Activated CD4-positive, alpha-beta T cell treated with anti-CD3 and anti-CD28 coated beads for 36 hours (primary cell): Measurements from ENCODE around the gene EZH1. TPM values are rescaled to one million over a fixed set of nuclear protein-coding genes. Genes with fewer than 3 reads are reported as not detected.

Source experiments
- ATAC-seq: fragments of 200-7000 bp; cut with Tn5 transposase; one replicate; pipeline ENCODE4 v1.10.0; 2021; ENCODE audit warnings: mild to moderate bottlenecking, moderate library complexity
- CTCF ChIA-PET: fragments of 350-600 bp; sonication (Branson Sonifier 250); formaldehyde crosslinking; loops from one replicate; lab custom pipeline; 2021; ENCODE audit warnings: antibody characterized with exemption; lab: Charles Lee
- POLR2A ChIA-PET: fragments of 350-600 bp; sonication (Branson Sonifier 250); formaldehyde crosslinking; loops from one replicate; lab custom pipeline; 2021; ENCODE audit warnings: antibody characterized with exemption, inconsistent platforms; lab: Charles Lee
- DNase-seq: peaks from one replicate; pipeline ENCODE4 v3.0.0-alpha.2; 2020
- H3K27ac Mint-ChIP-seq: one replicate; pipeline ENCODE4 v1.8.0; 2021; ENCODE audit warnings: mixed read lengths
- H3K27me3 Mint-ChIP-seq: one replicate; pipeline ENCODE4 v1.8.0; 2021; ENCODE audit warnings: mixed read lengths
- H3K36me3 Mint-ChIP-seq: one replicate; pipeline ENCODE4 v1.8.0; 2021; ENCODE audit warnings: low read depth, mixed read lengths
- H3K4me1 Mint-ChIP-seq: one replicate; pipeline ENCODE4 v1.8.0; 2021; ENCODE audit warnings: mixed read lengths
- H3K4me3 Mint-ChIP-seq: one replicate; pipeline ENCODE4 v1.8.0; 2021; ENCODE audit warnings: mild to moderate bottlenecking, moderate library complexity, mixed read lengths
- H3K9me3 Mint-ChIP-seq: one replicate; pipeline ENCODE4 v1.8.0; 2021; ENCODE audit warnings: low read depth, mixed read lengths
- intact Hi-C, 2 experiments: fragments of 100-400 bp; cut with DNase I in 1 of 2; cut with micrococcal nuclease in 1 of 2; formaldehyde crosslinking; loops; one replicate each; pipeline versions ENCODE4 v1.14.2 to v1.15.1; 2022 to 2024; cut with DNase I, micrococcal nuclease
- total RNA-seq, 2 experiments: library from RNA; stranded (reverse); gene quantifications; one replicate each; pipeline ENCODE4 v1.2.3, GENCODE V29; 2021

The EZH1 gene
- total RNA-seq, 2 experiments from 2014 or later = 28.6 to 29.5 TPM

DNA sequence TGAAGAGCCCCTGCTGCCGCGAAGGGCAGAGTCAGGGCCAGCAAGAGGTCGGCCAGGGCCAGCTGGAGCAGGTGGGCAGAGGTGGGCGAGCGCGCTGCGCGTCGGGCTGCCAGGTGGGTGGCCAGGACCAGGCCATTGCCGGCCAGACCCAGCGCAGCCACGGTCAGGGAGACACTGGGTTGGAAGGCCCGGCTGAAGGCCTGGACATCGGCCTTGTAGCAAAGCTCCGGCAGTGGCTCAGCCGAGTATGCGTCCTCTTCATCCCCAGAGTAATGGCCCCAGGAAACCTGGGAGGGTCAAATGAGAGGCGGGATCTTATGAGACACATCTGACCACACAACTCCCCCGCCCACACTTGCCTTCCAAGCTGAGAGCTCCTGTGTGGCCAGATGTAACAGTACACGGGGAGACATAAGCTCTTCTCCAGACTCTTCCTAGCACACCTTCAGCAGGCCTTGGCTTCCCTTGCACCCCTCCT, 64.5 kb downstream of the EZH1 start:
- peaks cover 44% of the 10 kb centered on the region for H3K27me3 Mint-ChIP-seq
- no peak overlapping the region for H3K27ac Mint-ChIP-seq
- intact Hi-C loops = no loop called here
- POLR2A ChIA-PET = interaction anchor here (1.1 kb wide), 1 partner anchor 18 kb away, joined by 3 read pairs; no protein-coding TSS in a partner anchor
- H3K4me3 Mint-ChIP-seq = no peak overlapping the region
- H3K36me3 Mint-ChIP-seq = peaks cover 4% of the 10 kb centered on the region
- peaks cover 54% of the 10 kb centered on the region for H3K4me1 Mint-ChIP-seq
- no peak for ATAC-seq
- CTCF ChIA-PET = interaction anchor here (0.6 to 3.9 kb wide), 17 partner anchors 13 to 762 kb away, joined by 3 to 44 read pairs (median 3); partner anchors contain the start of genes ACLY and PSMC3IP
- no peak for DNase-seq
- H3K9me3 Mint-ChIP-seq = no peaks in the 10 kb centered on the region

DNA sequence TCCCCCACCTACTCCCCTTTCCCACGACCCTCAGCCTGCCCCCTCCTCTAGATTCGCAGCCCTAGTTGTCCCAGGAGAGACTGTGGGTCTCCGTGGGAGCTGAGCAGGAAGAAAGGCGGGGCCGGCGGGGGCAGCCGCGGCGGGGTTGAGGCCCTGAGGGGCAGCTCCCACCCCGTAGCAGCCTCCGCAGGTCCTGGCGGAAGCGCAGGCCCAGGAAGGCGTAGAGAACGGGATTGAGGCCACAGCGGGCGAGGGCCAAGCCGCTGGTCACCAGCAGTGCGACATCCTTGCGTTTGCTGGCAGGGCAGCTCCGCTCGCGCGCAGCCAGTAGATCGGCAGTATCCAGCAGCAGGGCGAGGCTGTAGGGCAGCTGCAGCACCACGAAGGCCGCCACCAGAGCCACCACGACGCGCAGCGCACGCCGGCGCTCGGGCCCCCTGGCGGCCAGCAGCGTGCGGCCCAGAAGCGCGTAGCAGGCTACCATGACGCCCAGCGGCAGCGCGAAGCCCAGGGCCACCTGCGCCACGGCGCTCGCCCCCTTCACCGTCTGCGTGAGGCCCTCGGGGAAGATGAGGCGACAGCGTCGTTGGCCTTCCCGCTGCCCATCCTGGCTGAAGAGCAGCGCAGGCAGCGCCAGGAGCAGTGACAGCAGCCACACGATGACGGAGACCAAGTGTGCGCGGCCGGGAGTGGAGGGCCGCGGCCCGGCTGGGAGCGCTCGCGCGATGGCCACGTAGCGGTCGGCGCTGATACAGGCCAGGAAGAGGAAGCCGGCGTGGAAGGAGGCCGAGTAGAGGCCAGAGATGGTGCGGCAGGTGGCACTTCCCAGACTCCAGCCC, 65.1 kb downstream of the EZH1 start:
- H3K4me3 Mint-ChIP-seq = peak overlapping the region; percentile 52
- intact Hi-C loops = loop anchor here (1.0 to 10.0 kb wide), 10 partner anchors 70 to 1443 kb away; partner anchors contain the start of genes HDAC5 (in 1 of the 2), KCNH4 (in 1 of the 2), PTGES3L (in 1 of the 2) and RETREG3 (in 1 of the 2)
- POLR2A ChIA-PET = interaction anchor here (0.6 to 1.1 kb wide), 4 partner anchors 19 to 688 kb away, joined by 3 to 5 read pairs (median 3); partner anchors contain the start of genes RETREG3 and TUBG1
- peak overlapping the region; percentile 58 for H3K27ac Mint-ChIP-seq
- peaks cover 44% of the 10 kb centered on the region for H3K27me3 Mint-ChIP-seq
- peak; percentile 85 for DNase-seq
- H3K4me1 Mint-ChIP-seq = peaks cover 55% of the 10 kb centered on the region
- H3K9me3 Mint-ChIP-seq = no peaks in the 10 kb centered on the region
- peaks cover 2% of the 10 kb centered on the region for H3K36me3 Mint-ChIP-seq
- peak; percentile 28 for ATAC-seq
- CTCF ChIA-PET = interaction anchor here (0.6 to 3.9 kb wide), 19 partner anchors 11 to 466 kb away, joined by 3 to 44 read pairs (median 3); partner anchors contain the start of genes PSMC3IP and TUBG2

GRCh38 chr17:42678951-42679491, 65.8 kb downstream of the EZH1 start:
- DNase-seq (peak; percentile 65), ATAC-seq (peak; percentile 16)
- Mint-ChIP-seq H3K27ac (peak overlapping the region; percentile 58), H3K4me3 (peak overlapping the region; percentile 70), H3K36me3 (peaks cover 2% of the 10 kb centered on the region), H3K27me3 (peaks cover 46% of the 10 kb centered on the region), H3K4me1 (peaks cover 60% of the 10 kb centered on the region), H3K9me3 (no peaks in the 10 kb centered on the region)
- CTCF ChIA-PET = interaction anchor here (0.6 to 3.9 kb wide), 10 partner anchors 11 to 203 kb away, joined by 3 to 44 read pairs (median 4); partner anchors contain the start of genes PSMC3IP and TUBG2
- POLR2A ChIA-PET = interaction anchor here (0.6 to 1.1 kb wide), 4 partner anchors 19 to 689 kb away, joined by 3 to 5 read pairs (median 3); partner anchors contain the start of genes RETREG3 and TUBG1
- intact Hi-C loops = loop anchor here (1.0 to 10.0 kb wide), 12 partner anchors 70 to 1443 kb away; partner anchors contain the start of genes EIF1 (in 1 of the 2), HDAC5 (in 1 of the 2), KCNH4 (in 1 of the 2) and PSME3 (in 1 of the 2)

GRCh38 chr17:42677921-42678781, 66.7 kb downstream of the EZH1 start:
- peak overlapping the region; percentile 81 for H3K27ac Mint-ChIP-seq
- peaks cover 37% of the 10 kb centered on the region for H3K27me3 Mint-ChIP-seq
- POLR2A ChIA-PET = no interaction called here

GRCh38 chr17:42677012-42677857, 67.6 kb downstream of the EZH1 start:
- ATAC-seq = peak; percentile 84
- peak overlapping the region; percentile 69 for H3K27ac Mint-ChIP-seq
- DNase-seq = peak; percentile 100
- peaks cover 29% of the 10 kb centered on the region for H3K27me3 Mint-ChIP-seq
- H3K9me3 Mint-ChIP-seq = no peaks in the 10 kb centered on the region
- POLR2A ChIA-PET = no interaction called here
- intact Hi-C loops = loop anchor here in 1 of 2 experiments (1.0 to 10.0 kb wide), 12 partner anchors 18 to 1445 kb away; partner anchors contain the start of genes COASY, HDAC5, KCNH4 and PTGES3L
- H3K4me1 Mint-ChIP-seq = peaks cover 49% of the 10 kb centered on the region
- H3K4me3 Mint-ChIP-seq = peak overlapping the region; percentile 70
- H3K36me3 Mint-ChIP-seq = peaks cover 2% of the 10 kb centered on the region
- CTCF ChIA-PET = interaction anchor here (0.5 to 3.9 kb wide), 7 partner anchors 18 to 349 kb away, joined by 3 to 44 read pairs (median 4); partner anchors contain the start of genes PSMC3IP, RAMP2, RETREG3 and TUBG1

More at GRCh38 chr17:42677921-42678781, 66.7 kb downstream of the EZH1 start:
- Mint-ChIP-seq H3K36me3 (peaks cover 2% of the 10 kb centered on the region), H3K9me3 (no peaks in the 10 kb centered on the region), H3K4me1 (peaks cover 56% of the 10 kb centered on the region), H3K4me3 (peak overlapping the region; percentile 70)
- DNase-seq (peak; percentile 86), ATAC-seq (peak; percentile 14)
- CTCF ChIA-PET = interaction anchor here (0.6 to 3.9 kb wide), 5 partner anchors 18 to 348 kb away, joined by 3 to 44 read pairs (median 3); partner anchors contain the start of genes PSMC3IP, RETREG3 and TUBG1
- intact Hi-C loops = loop anchor here (1.0 to 10.0 kb wide), 16 partner anchors 19 to 1444 kb away; partner anchors contain the start of genes COASY (in 1 of the 2), EIF1 (in 1 of the 2), HDAC5 (in 1 of the 2) and KCNH4 (in 1 of the 2)

DNA sequence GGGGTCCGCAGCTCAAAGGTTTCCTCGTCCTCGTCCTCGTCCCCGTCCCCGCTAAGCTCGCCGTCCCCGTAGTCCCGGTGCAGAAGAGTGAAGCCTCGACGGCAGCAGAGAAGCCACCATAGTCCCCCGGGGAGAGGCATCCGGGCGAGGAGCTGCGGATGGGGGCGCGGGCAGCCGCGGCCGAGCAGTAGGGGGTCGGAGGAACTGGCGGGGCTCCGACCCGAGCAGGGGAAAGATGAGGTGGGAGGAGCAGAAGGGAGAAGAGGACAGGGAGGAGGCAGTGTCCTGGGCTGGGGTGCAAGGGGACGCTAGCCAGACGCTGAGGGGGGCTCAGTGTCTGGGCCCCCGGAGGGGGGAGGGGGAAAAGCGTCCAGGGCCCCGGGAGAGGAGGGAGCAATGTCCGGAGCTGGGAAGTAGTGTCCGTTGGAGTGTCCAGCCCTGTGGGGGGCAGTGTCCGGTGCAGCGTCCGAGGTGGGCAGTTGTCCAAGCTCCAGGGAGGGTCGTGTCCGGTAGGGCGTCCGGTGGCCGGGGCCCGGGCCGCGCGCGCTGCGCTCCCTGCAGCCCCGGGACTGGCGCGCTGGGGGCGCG, 68.3 kb downstream of the EZH1 start, which contains the start of gene PLEKHH3:
TSS of gene PLEKHH3 (minus strand) at position 571 of the 588 bp plus-strand sequence. CDS start at position 140, 431 bp downstream.
- H3K36me3 Mint-ChIP-seq = peaks cover 2% of the 10 kb centered on the region
- ATAC-seq = no peak
- intact Hi-C loops = loop anchor here in 1 of 2 experiments (1.0 to 10.0 kb wide), 12 partner anchors 17 to 1446 kb away; partner anchors contain the start of genes COASY, HDAC5, KCNH4 and PTGES3L
- peaks cover 26% of the 10 kb centered on the region for H3K27me3 Mint-ChIP-seq
- ChIA-PET POLR2A (interaction anchor here (0.9 kb wide), 1 partner anchor 30 kb away, joined by 3 read pairs; no protein-coding TSS in a partner anchor), CTCF (interaction anchor here (0.5 to 1.6 kb wide), 4 partner anchors 67 to 99 kb away, joined by 3 to 5 read pairs (median 4); partner anchors contain the start of genes RAMP2, RETREG3 and TUBG1)
- no peak for DNase-seq
- H3K27ac Mint-ChIP-seq = peak within 1 kb of the TSS; percentile 69
- H3K4me1 Mint-ChIP-seq = peaks cover 46% of the 10 kb centered on the region
- H3K4me3 Mint-ChIP-seq = peak within 1 kb of the TSS; percentile 70
- no peaks in the 10 kb centered on the region for H3K9me3 Mint-ChIP-seq

DNA sequence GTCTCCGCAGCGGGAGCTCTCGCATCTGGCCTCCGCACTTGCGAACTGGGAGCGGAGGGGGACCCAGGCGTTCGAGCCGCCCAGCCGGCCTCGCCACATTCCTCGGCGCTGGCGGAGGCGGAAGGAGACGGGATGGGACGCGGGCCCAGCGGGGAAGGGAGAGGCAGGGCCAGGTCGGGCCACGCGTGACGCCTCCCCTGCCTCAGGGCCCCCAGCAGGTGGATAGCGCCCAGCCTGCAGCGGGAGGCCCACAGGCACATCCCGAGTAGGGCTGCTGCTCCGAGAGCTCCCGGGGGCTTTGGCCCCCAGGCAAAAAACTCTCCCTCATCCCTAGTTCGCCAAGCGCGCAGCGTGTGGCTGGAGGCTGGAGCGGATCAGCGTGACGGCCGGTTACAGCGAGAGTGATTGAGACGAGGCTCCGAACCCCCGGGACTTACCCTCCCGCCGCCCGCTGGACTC, 68.8 kb downstream of the EZH1 start:
- POLR2A ChIA-PET = interaction anchor here (0.9 kb wide), 1 partner anchor 31 kb away, joined by 3 read pairs; no protein-coding TSS in a partner anchor
- intact Hi-C loops = loop anchor here in 1 of 2 experiments (5.0 to 10.0 kb wide), 6 partner anchors 306 to 1446 kb away; partner anchors contain the start of genes HDAC5, KCNH4, PTGES3L and RUNDC1
- ATAC-seq (no peak), DNase-seq (peak; percentile 43)
- no peaks in the 10 kb centered on the region for H3K9me3 Mint-ChIP-seq
- CTCF ChIA-PET = interaction anchor here (0.8 to 1.6 kb wide), 3 partner anchors 67 to 98 kb away, joined by 3 to 5 read pairs (median 4); partner anchors contain the start of genes RAMP2, RETREG3 and TUBG1
- H3K4me1 Mint-ChIP-seq = peaks cover 47% of the 10 kb centered on the region
- peak overlapping the region; percentile 66 for H3K4me3 Mint-ChIP-seq
- no peaks in the 10 kb centered on the region for H3K36me3 Mint-ChIP-seq
- H3K27ac Mint-ChIP-seq = no peak overlapping the region
- peaks cover 26% of the 10 kb centered on the region for H3K27me3 Mint-ChIP-seq

DNA sequence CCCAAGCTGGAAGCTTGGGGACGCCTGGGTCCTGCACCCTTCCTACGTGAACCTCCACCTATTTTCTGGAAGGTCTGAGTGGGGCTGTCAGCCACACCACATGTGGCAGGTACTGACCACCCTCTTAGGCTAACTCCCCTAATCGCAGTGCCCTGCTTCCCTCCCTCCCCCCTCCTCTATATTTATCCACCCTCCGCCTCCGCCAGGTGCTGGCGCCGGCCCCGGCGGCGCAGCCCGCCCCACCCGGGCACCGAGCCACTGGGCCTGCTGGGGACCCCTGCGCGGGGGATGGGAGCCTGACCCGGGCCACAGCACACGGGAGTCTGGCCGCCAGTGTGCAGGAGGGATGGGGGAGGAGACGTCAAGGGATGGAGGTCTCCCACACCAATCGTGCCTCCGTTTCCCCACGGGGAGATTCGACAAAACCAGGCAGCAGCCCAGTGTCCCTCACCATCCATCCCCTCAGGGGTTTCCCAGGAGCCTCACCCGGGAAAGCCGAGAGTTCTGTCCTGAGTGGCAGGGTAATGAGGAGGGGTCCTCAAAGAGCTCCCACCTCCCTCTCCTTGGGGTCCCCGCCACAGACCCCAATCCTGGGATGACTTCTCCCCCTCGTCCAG, 69.4 kb downstream of the EZH1 start:
- ATAC-seq (no peak), DNase-seq (no peak)
- intact Hi-C loops = loop anchor here in 1 of 2 experiments (5.0 to 10.0 kb wide), 6 partner anchors 307 to 1447 kb away; partner anchors contain the start of genes HDAC5, KCNH4, PTGES3L and RUNDC1
- CTCF ChIA-PET = interaction anchor here (0.8 to 1.6 kb wide), 2 partner anchors 85 to 97 kb away, joined by 4 to 5 read pairs; partner anchors contain the start of gene RAMP2
- Mint-ChIP-seq H3K27me3 (peaks cover 27% of the 10 kb centered on the region), H3K9me3 (no peaks in the 10 kb centered on the region), H3K4me3 (no peak overlapping the region), H3K36me3 (no peaks in the 10 kb centered on the region), H3K4me1 (peaks cover 47% of the 10 kb centered on the region), H3K27ac (no peak overlapping the region)
- POLR2A ChIA-PET = interaction anchor here (0.9 kb wide), 1 partner anchor 31 kb away, joined by 3 read pairs; no protein-coding TSS in a partner anchor
